GM12864 (cell line): ENCODE data around the gene TSHZ1.

Experiments
- DNase-seq: peaks from one replicate; pipeline ENCODE4 v3.0.0-alpha.2; 2011; ENCODE audit warnings: low read depth
- H3K4me3 ChIP-seq: 2 replicates; pipeline ENCODE4 v1.5.1; 2011; ENCODE audit warnings: mild to moderate bottlenecking, low read depth, low read length, control low read depth
- TF ChIP-seq, protein P1 (sequence below): IDR thresholded peaks from 2 replicates; pipeline ENCODE4 v1.5.1; 2011; ENCODE audit warnings: low read depth, mild to moderate bottlenecking, moderate library complexity, low read length, control low read depth, inconsistent platforms; ENCODE audit errors: missing control alignments

Gene TSHZ1

DNA sequence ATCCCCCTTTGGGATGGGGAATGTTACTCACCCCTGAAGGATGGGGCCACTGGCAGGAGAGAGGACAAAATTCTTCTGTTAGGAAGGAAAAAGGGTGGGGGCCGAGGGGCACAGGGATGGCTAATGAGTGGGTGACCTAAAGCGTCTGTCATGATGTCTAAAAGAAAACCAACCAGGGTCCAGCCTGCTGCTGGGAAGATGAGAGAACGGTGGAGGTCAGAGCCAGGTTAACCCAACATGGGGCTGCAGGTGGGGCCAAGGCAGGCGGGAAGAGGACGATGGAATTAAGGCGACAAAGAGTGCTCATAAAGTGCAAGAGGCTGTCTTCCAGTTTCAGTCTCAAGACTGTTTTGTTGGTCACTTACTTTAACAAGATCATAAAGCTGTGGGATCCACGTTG lies 126.8 kb downstream of the TSHZ1 start:
- TF ChIP-seq, protein P1, sequence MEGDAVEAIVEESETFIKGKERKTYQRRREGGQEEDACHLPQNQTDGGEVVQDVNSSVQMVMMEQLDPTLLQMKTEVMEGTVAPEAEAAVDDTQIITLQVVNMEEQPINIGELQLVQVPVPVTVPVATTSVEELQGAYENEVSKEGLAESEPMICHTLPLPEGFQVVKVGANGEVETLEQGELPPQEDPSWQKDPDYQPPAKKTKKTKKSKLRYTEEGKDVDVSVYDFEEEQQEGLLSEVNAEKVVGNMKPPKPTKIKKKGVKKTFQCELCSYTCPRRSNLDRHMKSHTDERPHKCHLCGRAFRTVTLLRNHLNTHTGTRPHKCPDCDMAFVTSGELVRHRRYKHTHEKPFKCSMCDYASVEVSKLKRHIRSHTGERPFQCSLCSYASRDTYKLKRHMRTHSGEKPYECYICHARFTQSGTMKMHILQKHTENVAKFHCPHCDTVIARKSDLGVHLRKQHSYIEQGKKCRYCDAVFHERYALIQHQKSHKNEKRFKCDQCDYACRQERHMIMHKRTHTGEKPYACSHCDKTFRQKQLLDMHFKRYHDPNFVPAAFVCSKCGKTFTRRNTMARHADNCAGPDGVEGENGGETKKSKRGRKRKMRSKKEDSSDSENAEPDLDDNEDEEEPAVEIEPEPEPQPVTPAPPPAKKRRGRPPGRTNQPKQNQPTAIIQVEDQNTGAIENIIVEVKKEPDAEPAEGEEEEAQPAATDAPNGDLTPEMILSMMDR: no peak
- no peak for DNase-seq
- H3K4me3 ChIP-seq: no peak overlapping the region

DNA sequence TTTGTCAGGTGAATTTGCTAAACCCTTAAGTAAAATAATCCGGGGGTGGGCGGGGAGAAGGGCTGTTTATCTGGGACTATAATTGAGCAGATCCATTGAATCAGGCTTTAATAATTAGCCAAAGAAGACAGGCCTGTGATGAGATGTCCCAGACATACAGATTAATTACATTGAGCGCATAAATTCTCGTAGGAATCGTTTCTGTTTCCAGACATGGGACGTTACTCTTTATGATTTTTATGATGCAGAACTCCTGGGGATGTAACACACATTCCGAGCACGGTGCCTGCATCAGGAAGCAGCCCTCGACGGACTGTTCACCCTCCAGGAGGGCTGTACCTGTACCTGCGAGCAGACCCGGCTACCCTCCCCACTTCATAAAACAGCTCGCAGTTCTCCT lies 128.0 kb downstream of the TSHZ1 start:
- DNase-seq: no peak
- no peak overlapping the region for H3K4me3 ChIP-seq
- TF ChIP-seq, protein P1: no peak
